Right kidney (tissue), 1 donor: ENCODE data around the gene ERC2.

ENCODE experiments used
- DNase-seq: peaks from one replicate; pipeline ENCODE4 v3.0.0-alpha.2; 2016

The ERC2 gene

GRCh38 chr3:56248021-56248420 lies 220.2 kb downstream of the ERC2 start:
- no peak for DNase-seq

GRCh38 chr3:56238299-56238698 lies 230.0 kb downstream of the ERC2 start:
- no peak for DNase-seq

GRCh38 chr3:56233742-56234141 lies 234.5 kb downstream of the ERC2 start:
- DNase-seq, result no peak

GRCh38 chr3:56229311-56229710 lies 239.0 kb downstream of the ERC2 start:
- DNase-seq, result no peak

- no peak for DNase-seq
These were observed 245.4 kb downstream of the ERC2 start for GRCh38 chr3:56222866-56223265.

DNA sequence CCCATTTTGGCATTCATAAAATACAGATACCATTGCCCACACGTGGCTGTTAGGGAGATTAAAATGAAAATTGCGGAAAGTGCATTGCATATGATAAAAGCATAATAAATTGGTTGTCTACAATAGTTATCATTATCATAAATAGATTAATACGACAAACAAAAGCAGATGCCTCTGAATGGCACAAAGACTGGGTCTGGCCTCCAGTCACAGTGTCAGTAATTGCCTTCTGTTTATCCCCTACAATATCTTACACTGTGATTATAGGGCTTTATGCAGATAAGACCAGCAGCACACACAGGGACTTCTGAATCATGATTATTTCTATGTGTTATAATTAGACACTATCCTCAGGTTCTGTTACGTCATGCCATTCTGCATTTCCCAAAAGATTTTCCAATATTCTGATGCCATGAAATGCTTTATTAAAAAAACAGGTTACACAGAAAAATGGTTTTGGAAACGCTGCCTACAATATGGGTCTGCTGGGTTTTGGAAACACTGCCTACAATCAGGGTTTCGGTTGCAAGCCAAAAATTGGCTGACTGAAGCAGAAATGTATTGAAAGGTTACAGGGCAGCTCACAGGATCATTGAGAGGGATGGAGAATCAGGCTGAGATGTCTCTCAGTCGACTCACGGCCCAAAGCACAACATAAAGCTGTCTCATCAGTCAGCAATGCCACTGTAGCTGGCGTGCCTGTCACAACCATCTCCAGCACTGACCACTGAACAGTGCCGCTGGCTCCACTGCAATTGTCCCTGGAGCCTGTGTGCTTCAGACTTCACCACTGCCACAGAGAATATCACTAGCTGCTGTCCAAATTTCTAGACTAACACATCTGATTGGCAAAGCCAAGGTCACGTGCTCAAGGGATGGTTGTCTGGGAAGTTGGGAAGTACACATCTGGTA lies 248.1 kb downstream of the ERC2 start:
- no peak for DNase-seq

DNA sequence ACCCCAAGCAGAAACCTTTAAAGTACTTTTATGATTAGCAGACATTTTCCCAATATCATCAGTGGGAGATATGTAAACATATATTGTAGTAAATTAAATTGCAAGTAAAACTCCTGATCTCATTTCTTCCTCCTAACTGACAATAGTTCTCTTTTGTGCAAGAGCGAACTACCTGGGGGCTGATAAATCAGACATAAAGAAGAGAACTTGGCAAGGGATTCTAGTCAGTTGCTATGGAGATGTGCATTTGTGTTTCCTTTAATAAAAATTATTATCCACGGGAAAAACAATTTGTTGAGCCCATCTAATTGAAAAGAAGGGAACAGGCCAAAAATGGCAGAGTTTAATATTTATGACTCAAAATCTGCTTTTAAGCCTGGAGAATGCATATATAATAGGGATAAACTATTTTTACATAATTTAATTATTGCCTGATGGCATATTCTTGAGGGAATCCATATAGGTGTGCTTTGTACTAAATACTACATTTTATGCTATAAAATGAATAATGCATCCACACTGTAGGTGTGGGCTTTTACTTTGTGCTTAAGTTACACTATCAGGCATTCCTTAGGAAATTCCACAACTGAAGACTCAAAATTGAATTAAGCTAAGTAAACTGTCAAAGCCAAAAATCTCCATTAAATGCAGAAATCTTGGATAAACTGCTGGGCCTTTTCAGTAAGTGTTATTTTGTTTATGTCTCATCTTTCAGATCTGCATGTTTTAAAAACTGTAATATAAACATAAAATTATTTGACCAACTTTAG lies 258.1 kb downstream of the ERC2 start:
- DNase-seq, result no peak

- no peak for DNase-seq
These were observed 260.3 kb downstream of the ERC2 start for GRCh38 chr3:56207922-56208321.

DNA sequence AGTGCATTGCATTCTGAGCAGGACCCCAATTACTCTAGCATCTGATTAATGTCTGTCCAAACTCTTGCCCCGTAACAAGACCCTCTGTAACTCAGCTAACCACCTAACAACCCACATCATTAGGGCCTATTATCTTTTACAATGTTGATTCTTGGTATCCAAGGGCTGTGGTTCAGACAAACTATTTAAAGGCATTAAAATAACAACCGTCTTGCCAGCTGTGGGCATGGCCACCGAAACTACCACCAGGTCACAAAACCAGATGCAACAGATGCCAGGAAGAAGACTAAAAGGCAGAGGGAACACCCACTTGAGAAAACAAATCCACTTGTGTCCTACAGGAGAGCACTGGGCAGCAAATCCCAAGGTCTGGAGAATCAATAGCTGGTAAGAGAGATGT lies 262.9 kb downstream of the ERC2 start:
- no peak for DNase-seq

GRCh38 chr3:56202997-56203396 lies 265.3 kb downstream of the ERC2 start:
- DNase-seq, result no peak

DNA sequence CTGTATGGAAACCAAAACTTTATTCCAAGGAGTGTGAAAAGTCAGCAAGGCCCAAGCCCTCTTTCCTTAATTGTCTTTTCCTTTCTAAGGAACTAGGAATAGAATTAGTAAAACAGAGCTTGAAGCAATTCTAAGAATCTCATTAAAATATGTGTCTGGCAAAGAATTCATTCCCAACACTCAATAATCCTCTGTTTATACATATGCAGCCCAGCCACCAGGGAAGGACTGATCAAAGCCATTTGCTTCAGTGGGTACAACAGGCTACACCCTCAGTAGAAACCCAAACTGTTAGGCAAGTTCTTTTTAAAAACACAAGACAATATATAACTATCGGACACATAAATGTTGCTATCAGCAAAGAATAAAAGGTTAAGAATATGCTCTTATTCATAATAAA lies 266.9 kb downstream of the ERC2 start:
- no peak for DNase-seq

- no peak for DNase-seq
These were observed 268.0 kb downstream of the ERC2 start for GRCh38 chr3:56200251-56200650.

DNA sequence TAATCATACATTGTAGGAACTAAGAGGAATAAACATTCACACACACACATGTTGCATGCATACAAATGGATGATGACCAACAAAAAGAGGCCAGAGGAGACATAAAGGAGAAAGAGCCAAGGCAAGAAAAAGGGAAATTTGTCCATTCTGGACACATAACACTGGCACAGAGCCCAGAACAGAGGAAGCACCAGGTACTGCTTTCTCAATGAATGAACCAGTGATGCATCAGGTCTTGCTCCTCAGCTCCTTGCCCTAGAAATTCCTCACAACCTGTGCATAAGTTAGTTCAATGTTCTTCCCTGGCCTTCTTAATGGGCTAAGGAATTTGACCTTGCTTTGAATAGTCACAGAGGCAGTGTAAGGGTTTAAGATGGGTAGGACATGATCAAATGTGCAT lies 270.3 kb downstream of the ERC2 start:
- DNase-seq, result no peak

DNA sequence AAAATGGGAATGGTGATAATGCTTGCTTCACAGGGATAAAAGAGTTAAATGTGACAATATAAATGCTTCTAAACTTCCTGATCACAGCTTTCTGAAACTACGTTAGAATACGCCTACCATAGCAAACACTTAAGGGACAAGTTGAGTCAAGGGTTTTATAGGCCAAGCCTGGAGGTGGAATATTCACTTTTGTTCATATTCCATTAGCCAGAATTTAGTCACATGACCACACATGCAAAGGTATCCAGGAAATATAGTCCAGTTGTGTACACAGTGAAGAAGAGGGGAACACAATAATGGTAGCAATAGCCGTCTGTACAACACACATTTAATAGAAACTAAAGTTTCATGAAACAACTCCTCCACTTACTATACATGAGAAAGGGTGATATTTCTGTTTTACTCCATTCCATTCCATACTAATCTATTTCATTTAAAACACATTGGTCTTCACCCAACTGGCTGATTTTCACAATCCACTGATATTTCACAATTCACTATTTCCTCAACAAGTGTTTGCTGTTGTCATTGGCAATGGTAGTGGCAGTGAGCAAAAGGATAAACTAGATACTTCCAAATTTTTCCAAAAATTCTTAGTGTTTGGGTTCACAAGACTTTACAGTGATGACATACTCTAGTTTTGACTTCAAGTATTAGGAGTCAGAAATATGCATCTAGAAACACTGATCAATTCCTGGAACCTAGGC lies 270.9 kb downstream of the ERC2 start:
- DNase-seq, result no peak

- DNase-seq, result no peak
These were observed 271.6 kb downstream of the ERC2 start for GRCh38 chr3:56196700-56197099.

DNA sequence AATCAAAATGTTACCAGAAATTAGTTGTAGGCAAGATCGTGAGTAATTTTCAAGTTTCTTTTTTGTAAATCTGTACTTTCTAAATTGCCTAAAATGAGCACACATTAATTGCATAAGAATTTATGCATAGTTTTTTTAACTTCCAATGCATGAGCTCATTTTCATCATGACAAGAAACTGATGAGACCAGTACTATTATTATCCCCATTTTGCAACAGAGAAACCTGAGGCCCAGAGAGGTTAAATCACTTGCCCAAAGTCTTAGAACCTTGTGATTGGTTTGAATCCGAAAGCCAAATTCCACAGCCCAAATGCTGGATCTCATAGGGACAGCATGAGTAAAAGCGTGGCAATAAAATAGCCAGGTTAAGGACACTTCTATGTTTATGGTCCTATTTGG lies 274.7 kb downstream of the ERC2 start:
- no peak for DNase-seq

GRCh38 chr3:56192001-56192400 lies 276.3 kb downstream of the ERC2 start:
- no peak for DNase-seq

GRCh38 chr3:56190771-56191305 lies 277.4 kb downstream of the ERC2 start:
- no peak for DNase-seq

- no peak for DNase-seq
These were observed 278.1 kb downstream of the ERC2 start for GRCh38 chr3:56190130-56190529.

GRCh38 chr3:56189536-56189935 lies 278.7 kb downstream of the ERC2 start:
- DNase-seq, result no peak

DNA sequence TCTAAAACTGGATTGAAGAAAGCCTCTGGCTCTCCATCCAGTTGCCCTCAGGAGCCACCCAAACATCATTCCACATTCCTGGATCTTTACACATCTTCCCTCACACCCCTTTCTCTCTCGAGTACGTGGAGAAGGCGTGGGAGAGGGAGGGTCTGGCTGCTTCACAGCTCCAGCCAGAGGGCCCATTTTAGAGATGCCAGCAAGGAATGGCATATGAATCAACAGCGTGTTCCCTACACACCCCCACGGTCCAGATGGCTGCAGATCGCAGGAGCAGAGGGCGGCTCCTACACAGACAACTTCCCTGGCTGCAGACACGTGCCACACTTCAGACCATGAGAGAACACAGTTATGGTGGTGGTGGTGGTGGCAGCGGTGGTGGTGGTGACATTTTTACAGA lies 280.1 kb downstream of the ERC2 start:
- DNase-seq, result no peak

DNA sequence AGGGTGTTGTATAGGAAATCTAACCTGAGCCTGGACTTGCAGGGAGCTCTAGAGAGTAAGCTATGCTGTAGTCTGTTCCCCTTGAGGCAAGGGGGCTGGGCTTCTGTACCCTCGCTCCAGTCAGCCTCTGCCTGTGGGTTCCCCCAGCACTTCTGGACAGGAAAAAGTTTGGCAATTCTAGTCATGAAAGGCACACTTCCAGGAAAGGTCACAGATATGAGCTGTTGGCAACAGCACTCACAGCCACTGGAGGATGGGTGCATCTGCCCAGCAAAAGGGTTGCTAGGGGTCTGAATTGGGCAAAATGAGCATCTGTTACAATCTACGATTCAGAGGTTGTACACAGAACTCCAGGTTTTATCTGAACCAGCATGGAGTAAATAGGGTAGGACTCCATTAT lies 281.2 kb downstream of the ERC2 start:
- no peak for DNase-seq

- no peak for DNase-seq
These were observed 282.4 kb downstream of the ERC2 start for GRCh38 chr3:56185827-56186226.
